CD4-positive, alpha-beta T cell (primary cell): ENCODE data around the gene ZNF41. TPM values are rescaled to one million over a fixed set of nuclear protein-coding genes. Genes with fewer than 3 reads are reported as not detected.

Experiments used
- ATAC-seq: fragments of 200-7000 bp; cut with Tn5 transposase; one replicate; pipeline ENCODE4 v1.10.0; 2022; ENCODE audit warnings: mild to moderate bottlenecking; ENCODE audit not compliant: poor library complexity
- CTCF ChIA-PET: fragments of 350-600 bp; sonication (Branson Sonifier 250); formaldehyde crosslinking; loops from one replicate; lab custom pipeline; 2021; ENCODE audit warnings: antibody characterized with exemption, inconsistent platforms; lab: Charles Lee
- POLR2A ChIA-PET: fragments of 350-600 bp; sonication (Branson Sonifier 250); formaldehyde crosslinking; loops from one replicate; lab custom pipeline; 2021; ENCODE audit warnings: antibody characterized with exemption, inconsistent platforms; lab: Charles Lee
- DNase-seq, 14 experiments: peaks; one replicate each; pipeline ENCODE4 v3.0.0-alpha.2; 2013 to 2020; ENCODE audit warnings: mixed read lengths in 2 of 14
- H3K27ac ChIP-seq, 2 donors: one replicate each; pipeline versions ENCODE4 v1.5.1 to v1.7.0; 2013; ENCODE audit warnings: low read length in 2 of 2, low read depth in 1 of 2, mild to moderate bottlenecking in 1 of 2
- H3K27me3 ChIP-seq, 2 experiments: 1 replicate in 1 of 2; 2 replicates in 1 of 2; pipeline versions ENCODE4 v1.6.1 to v1.7.0; 2013; ENCODE audit warnings: low read length in 2 of 2, control low read depth in 1 of 2, mild to moderate bottlenecking in 1 of 2, moderate library complexity in 1 of 2; ENCODE audit not compliant: insufficient read depth in 2 of 2, control insufficient read depth in 1 of 2
- H3K36me3 ChIP-seq: one replicate; pipeline ENCODE4 v1.6.1; 2013; ENCODE audit warnings: low read length, control low read depth; ENCODE audit not compliant: insufficient read depth
- H3K4me1 ChIP-seq: one replicate; pipeline ENCODE4 v1.6.1; 2013; ENCODE audit warnings: low read length, control low read depth; ENCODE audit not compliant: insufficient read depth
- H3K4me3 ChIP-seq: one replicate; pipeline ENCODE4 v1.5.1; 2013; ENCODE audit warnings: mild to moderate bottlenecking, low read length, moderate library complexity
- H3K9me3 ChIP-seq, 2 experiments: 1 replicate in 1 of 2; 2 replicates in 1 of 2; pipeline versions ENCODE4 v1.6.1 to v1.7.0; 2013; ENCODE audit warnings: low read length in 2 of 2, mild to moderate bottlenecking in 2 of 2, control low read depth in 1 of 2, moderate library complexity in 1 of 2; ENCODE audit not compliant: control insufficient read depth in 1 of 2, insufficient read depth in 1 of 2
- H3K27ac Mint-ChIP-seq: one replicate; pipeline ENCODE4 v1.8.0; 2020; ENCODE audit warnings: mixed read lengths
- H3K27me3 Mint-ChIP-seq: one replicate; pipeline ENCODE4 v1.8.0; 2021; ENCODE audit warnings: mixed read lengths
- H3K36me3 Mint-ChIP-seq: one replicate; pipeline ENCODE4 v1.8.0; 2021; ENCODE audit warnings: low read depth, mixed read lengths
- H3K4me1 Mint-ChIP-seq: one replicate; pipeline ENCODE4 v1.8.0; 2021; ENCODE audit warnings: low read depth, mixed read lengths
- H3K4me3 Mint-ChIP-seq: one replicate; pipeline ENCODE4 v1.8.0; 2020; ENCODE audit warnings: mild to moderate bottlenecking, mixed read lengths
- H3K9me3 Mint-ChIP-seq: one replicate; pipeline ENCODE4 v1.8.0; 2020; ENCODE audit warnings: mixed read lengths
- intact Hi-C, 2 experiments: fragments of 100-400 bp; cut with DNase I in 1 of 2; cut with micrococcal nuclease in 1 of 2; formaldehyde crosslinking; loops; one replicate each; pipeline versions ENCODE4 v1.15.1 to v1.9.0; 2023 to 2025; cut with DNase I, micrococcal nuclease
- total RNA-seq, 174 experiments: library from RNA in 2 of 174; stranded (reverse) in 2 of 174; gene quantifications; one replicate each; pipeline ENCODE4 v1.2.3 and lab custom pipeline; 2021 to 2026
- TF ChIP-seq, protein P1 (sequence below): fragments of 200-600 bp; IDR thresholded peaks from one replicate; pipeline ENCODE4 v1.8.0; 2022; ENCODE audit warnings: antibody characterized with exemption, mild to moderate bottlenecking

ZNF41 gene
- total RNA-seq, 2 experiments from 2014 or later: 3.1 to 3.9 TPM

GRCh38 chrX:47448165-47448806 lies 34.7 kb downstream of the ZNF41 start:
- Mint-ChIP-seq H3K9me3 (peaks cover 2% of the 10 kb centered on the region), H3K4me3 (no peak overlapping the region), H3K4me1 (no peaks in the 10 kb centered on the region), H3K36me3 (peaks cover 86% of the 10 kb centered on the region), H3K27ac (no peak overlapping the region), H3K27me3 (no peaks in the 10 kb centered on the region)
- Histone ChIP-seq H3K27ac (no peak overlapping the region), H3K9me3 (peaks cover 19 to 31% of the 10 kb centered on the region in 2 experiments), H3K27me3 (no peaks in the 10 kb centered on the region), H3K4me3 (no peak overlapping the region), H3K4me1 (no peaks in the 10 kb centered on the region), H3K36me3 (peaks cover 43% of the 10 kb centered on the region)
- intact Hi-C loops: no loop called here
- POLR2A ChIA-PET: no interaction called here
- CTCF ChIA-PET: no interaction called here
- DNase-seq: no peak
- no peak for ATAC-seq
- TF ChIP-seq, protein P1, sequence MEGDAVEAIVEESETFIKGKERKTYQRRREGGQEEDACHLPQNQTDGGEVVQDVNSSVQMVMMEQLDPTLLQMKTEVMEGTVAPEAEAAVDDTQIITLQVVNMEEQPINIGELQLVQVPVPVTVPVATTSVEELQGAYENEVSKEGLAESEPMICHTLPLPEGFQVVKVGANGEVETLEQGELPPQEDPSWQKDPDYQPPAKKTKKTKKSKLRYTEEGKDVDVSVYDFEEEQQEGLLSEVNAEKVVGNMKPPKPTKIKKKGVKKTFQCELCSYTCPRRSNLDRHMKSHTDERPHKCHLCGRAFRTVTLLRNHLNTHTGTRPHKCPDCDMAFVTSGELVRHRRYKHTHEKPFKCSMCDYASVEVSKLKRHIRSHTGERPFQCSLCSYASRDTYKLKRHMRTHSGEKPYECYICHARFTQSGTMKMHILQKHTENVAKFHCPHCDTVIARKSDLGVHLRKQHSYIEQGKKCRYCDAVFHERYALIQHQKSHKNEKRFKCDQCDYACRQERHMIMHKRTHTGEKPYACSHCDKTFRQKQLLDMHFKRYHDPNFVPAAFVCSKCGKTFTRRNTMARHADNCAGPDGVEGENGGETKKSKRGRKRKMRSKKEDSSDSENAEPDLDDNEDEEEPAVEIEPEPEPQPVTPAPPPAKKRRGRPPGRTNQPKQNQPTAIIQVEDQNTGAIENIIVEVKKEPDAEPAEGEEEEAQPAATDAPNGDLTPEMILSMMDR: no peak

DNA sequence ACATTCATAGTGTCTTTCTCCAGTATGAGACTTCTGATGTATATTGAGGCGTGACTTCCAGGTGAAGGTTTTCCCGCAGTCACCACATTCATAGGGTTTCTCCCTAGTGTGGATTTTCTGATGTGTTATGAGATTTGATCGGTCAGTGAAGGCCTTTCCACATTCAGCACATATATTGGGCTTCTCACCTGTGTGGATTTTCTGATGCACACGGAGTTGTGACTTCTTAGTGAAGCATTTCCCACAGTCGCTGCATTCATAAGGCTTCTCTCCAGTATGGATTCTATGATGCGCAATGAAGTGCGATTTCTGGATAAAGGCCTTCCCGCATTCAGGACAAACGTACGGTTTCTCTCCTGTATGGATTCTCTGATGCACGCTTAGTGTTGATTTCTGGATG lies 35.4 kb downstream of the ZNF41 start:
- ATAC-seq (no peak), DNase-seq (no peak)
- Histone ChIP-seq H3K36me3 (peaks cover 39% of the 10 kb centered on the region), H3K4me3 (no peak overlapping the region), H3K4me1 (no peaks in the 10 kb centered on the region), H3K27ac (no peak overlapping the region), H3K27me3 (no peaks in the 10 kb centered on the region), H3K9me3 (peaks cover 23 to 36% of the 10 kb centered on the region in 2 experiments)
- peaks cover 79% of the 10 kb centered on the region for H3K36me3 Mint-ChIP-seq
- ChIA-PET CTCF (no interaction called here), POLR2A (no interaction called here)
- TF ChIP-seq, protein P1: no peak
- H3K4me3 Mint-ChIP-seq: no peak overlapping the region
- intact Hi-C loops: no loop called here
- H3K4me1 Mint-ChIP-seq: no peaks in the 10 kb centered on the region
- peaks cover 2% of the 10 kb centered on the region for H3K9me3 Mint-ChIP-seq
- H3K27ac Mint-ChIP-seq: no peak overlapping the region
- H3K27me3 Mint-ChIP-seq: no peaks in the 10 kb centered on the region

- intact Hi-C loops: no loop called here
- TF ChIP-seq, protein P1: no peak
- no peak for DNase-seq
- Mint-ChIP-seq H3K4me3 (no peak overlapping the region), H3K27me3 (no peaks in the 10 kb centered on the region), H3K9me3 (peaks cover 2% of the 10 kb centered on the region), H3K4me1 (no peaks in the 10 kb centered on the region), H3K27ac (no peak overlapping the region), H3K36me3 (peaks cover 72% of the 10 kb centered on the region)
- Histone ChIP-seq H3K4me3 (no peak overlapping the region), H3K9me3 (peaks cover 19 to 36% of the 10 kb centered on the region in 2 experiments), H3K27me3 (no peaks in the 10 kb centered on the region), H3K27ac (no peak overlapping the region), H3K36me3 (peaks cover 34% of the 10 kb centered on the region), H3K4me1 (no peaks in the 10 kb centered on the region)
- ChIA-PET POLR2A (no interaction called here), CTCF (no interaction called here)
- ATAC-seq: no peak
These were observed 36.1 kb downstream of the ZNF41 start for GRCh38 chrX:47446971-47447370.
